IPS-NIHi7 (cell line): ENCODE measurements around the gene UTP18.
"Not testable (repeated sequence)": the region's sequence is repeated elsewhere in the genome, so short reads cannot be mapped to it uniquely, and the experiment has no call there.

ENCODE experiments used
- DNase-seq: peaks from one replicate; pipeline ENCODE4 v3.0.0; 2012; ENCODE audit warnings: mixed read lengths; ENCODE audit errors: extremely low spot score

The UTP18 gene

GRCh38 chr17:51330861-51331503 lies 70.6 kb downstream of the UTP18 start:
- not testable (repeated sequence) for DNase-seq

GRCh38 chr17:51335006-51335590 lies 74.8 kb downstream of the UTP18 start:
- no peak for DNase-seq

GRCh38 chr17:51335883-51336822 lies 75.8 kb downstream of the UTP18 start:
- DNase-seq, result no peak

GRCh38 chr17:51341457-51341856 lies 81.1 kb downstream of the UTP18 start:
- no peak for DNase-seq

GRCh38 chr17:51342257-51342656 lies 81.9 kb downstream of the UTP18 start:
- no peak for DNase-seq

GRCh38 chr17:51344532-51344931 lies 84.2 kb downstream of the UTP18 start:
- no peak for DNase-seq

GRCh38 chr17:51346218-51346982 lies 86.1 kb downstream of the UTP18 start:
- no peak for DNase-seq
